ENCODE results near the gene G3BP2.

DNA sequence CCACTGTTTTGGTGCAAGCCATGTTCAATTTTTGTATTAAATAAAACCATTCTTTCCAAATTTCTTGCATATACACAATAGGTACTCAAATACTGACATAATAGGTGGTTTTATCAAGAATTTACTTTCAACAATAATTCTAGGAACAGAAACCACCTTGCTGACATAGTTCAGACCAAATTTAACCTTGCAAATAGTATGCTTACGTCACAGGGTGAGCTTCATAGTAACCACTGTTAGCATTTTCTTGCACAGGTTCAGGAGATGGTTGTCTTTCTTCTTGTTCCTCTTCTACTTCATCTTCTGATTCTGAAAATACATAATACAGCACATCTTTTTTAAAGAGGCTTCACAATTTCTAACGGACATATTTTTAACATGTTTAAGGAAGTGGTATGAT, 17.6 kb downstream of the G3BP2 start:
- TF ChIP-seq, protein P1, sequence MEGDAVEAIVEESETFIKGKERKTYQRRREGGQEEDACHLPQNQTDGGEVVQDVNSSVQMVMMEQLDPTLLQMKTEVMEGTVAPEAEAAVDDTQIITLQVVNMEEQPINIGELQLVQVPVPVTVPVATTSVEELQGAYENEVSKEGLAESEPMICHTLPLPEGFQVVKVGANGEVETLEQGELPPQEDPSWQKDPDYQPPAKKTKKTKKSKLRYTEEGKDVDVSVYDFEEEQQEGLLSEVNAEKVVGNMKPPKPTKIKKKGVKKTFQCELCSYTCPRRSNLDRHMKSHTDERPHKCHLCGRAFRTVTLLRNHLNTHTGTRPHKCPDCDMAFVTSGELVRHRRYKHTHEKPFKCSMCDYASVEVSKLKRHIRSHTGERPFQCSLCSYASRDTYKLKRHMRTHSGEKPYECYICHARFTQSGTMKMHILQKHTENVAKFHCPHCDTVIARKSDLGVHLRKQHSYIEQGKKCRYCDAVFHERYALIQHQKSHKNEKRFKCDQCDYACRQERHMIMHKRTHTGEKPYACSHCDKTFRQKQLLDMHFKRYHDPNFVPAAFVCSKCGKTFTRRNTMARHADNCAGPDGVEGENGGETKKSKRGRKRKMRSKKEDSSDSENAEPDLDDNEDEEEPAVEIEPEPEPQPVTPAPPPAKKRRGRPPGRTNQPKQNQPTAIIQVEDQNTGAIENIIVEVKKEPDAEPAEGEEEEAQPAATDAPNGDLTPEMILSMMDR (IDR thresholded peaks at IDR 0.05) = no peak
- no peak for TF ChIP-seq POLR2A (IDR thresholded peaks at IDR 0.05)
- TF ChIP-seq POLR2AphosphoS5 (IDR thresholded peaks at IDR 0.05) = no peak

Measured in prostate gland (tissue), 2 donors.